Activated T-helper 17 cell treated with anti-CD3 and anti-CD28 coated beads, Interleukin-2, amount 50 U/mL, for 72 hours (primary cell): ENCODE measurements around the gene HIBCH. TPM values are rescaled to one million over a fixed set of nuclear protein-coding genes. Genes with fewer than 3 reads are reported as not detected.
"Not testable (repeated sequence)": the region's sequence is repeated elsewhere in the genome, so short reads cannot be mapped to it uniquely, and the experiment has no call there.

ENCODE experiments used
- ATAC-seq: fragments of 150-1000 bp; cut with Tn5 transposase; replicated peaks from 2 replicates; pipeline ENCODE4 v1.10.0; 2021; ENCODE audit warnings: mild to moderate bottlenecking, moderate library complexity
- H3K27ac Mint-ChIP-seq: one replicate; pipeline ENCODE4 v1.8.0; 2022; ENCODE audit warnings: mixed read lengths
- H3K27me3 Mint-ChIP-seq: one replicate; pipeline ENCODE4 v1.8.0; 2022; ENCODE audit warnings: mixed read lengths
- H3K36me3 Mint-ChIP-seq: one replicate; pipeline ENCODE4 v1.8.0; 2022; ENCODE audit warnings: low read depth, mild to moderate bottlenecking, mixed read lengths
- H3K4me1 Mint-ChIP-seq: one replicate; pipeline ENCODE4 v1.8.0; 2022; ENCODE audit warnings: mixed read lengths
- H3K4me3 Mint-ChIP-seq: one replicate; pipeline ENCODE4 v1.8.0; 2022; ENCODE audit warnings: mild to moderate bottlenecking, mixed read lengths
- H3K9me3 Mint-ChIP-seq: one replicate; pipeline ENCODE4 v1.8.0; 2022; ENCODE audit warnings: mixed read lengths
- total RNA-seq, 2 donors: library from RNA; stranded (reverse); gene quantifications; one replicate each; pipeline ENCODE4 v1.2.3, GENCODE V29; 2022

Gene HIBCH
- total RNA-seq, 2 donors from 2014 or later = 31.3 to 44.9 TPM

GRCh38 chr2:190167702-190168101, 151.9 kb downstream of the HIBCH start:
- H3K9me3 Mint-ChIP-seq = peaks cover 8% of the 10 kb centered on the region
- no peak overlapping the region for H3K4me3 Mint-ChIP-seq

DNA sequence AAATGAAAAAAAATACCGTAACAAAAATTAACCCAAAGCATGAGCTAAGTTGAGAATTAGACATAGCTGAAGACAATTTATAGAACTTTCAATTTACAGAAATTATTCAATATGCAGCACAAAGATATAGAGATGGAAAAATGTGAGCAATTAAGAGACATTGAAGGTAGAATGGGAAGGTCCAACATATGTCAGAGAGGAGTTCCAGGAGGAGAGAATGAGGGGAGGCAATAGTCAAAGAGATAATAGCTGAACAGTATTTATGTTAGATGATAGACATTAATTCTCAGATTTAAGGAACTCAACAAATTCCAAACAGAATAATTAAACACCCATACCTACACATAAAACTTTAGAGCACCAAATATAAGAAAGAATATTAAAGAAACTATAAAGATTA, 154.1 kb downstream of the HIBCH start:
- Mint-ChIP-seq H3K9me3 (peaks cover 8% of the 10 kb centered on the region), H3K36me3 (no peaks in the 10 kb centered on the region), H3K27ac (no peak overlapping the region), H3K4me3 (no peak overlapping the region), H3K4me1 (no peaks in the 10 kb centered on the region), H3K27me3 (no peaks in the 10 kb centered on the region)
- ATAC-seq = no peak

More at GRCh38 chr2:190167702-190168101, 151.9 kb downstream of the HIBCH start:
- Mint-ChIP-seq H3K4me1 (no peaks in the 10 kb centered on the region), H3K27ac (no peak overlapping the region), H3K27me3 (no peaks in the 10 kb centered on the region), H3K36me3 (no peaks in the 10 kb centered on the region)
- no peak for ATAC-seq

GRCh38 chr2:190162851-190163250, 156.8 kb downstream of the HIBCH start:
- ATAC-seq = no peak
- Mint-ChIP-seq H3K27me3 (no peaks in the 10 kb centered on the region), H3K27ac (no peak overlapping the region), H3K36me3 (no peaks in the 10 kb centered on the region), H3K9me3 (no peaks in the 10 kb centered on the region), H3K4me3 (no peak overlapping the region), H3K4me1 (no peaks in the 10 kb centered on the region)

GRCh38 chr2:190159453-190159852, 160.2 kb downstream of the HIBCH start:
- H3K4me1 Mint-ChIP-seq = no peaks in the 10 kb centered on the region
- no peak overlapping the region for H3K4me3 Mint-ChIP-seq
- H3K27me3 Mint-ChIP-seq = no peaks in the 10 kb centered on the region
- no peaks in the 10 kb centered on the region for H3K9me3 Mint-ChIP-seq
- no peak overlapping the region for H3K27ac Mint-ChIP-seq
- H3K36me3 Mint-ChIP-seq = no peaks in the 10 kb centered on the region
- ATAC-seq = no peak

- H3K4me1 Mint-ChIP-seq = no peaks in the 10 kb centered on the region
- H3K27me3 Mint-ChIP-seq = no peaks in the 10 kb centered on the region
- H3K36me3 Mint-ChIP-seq = no peaks in the 10 kb centered on the region
- no peaks in the 10 kb centered on the region for H3K9me3 Mint-ChIP-seq
- H3K27ac Mint-ChIP-seq = no peak overlapping the region
- no peak for ATAC-seq
- H3K4me3 Mint-ChIP-seq = no peak overlapping the region
These were observed 160.7 kb downstream of the HIBCH start for GRCh38 chr2:190158798-190159434.

DNA sequence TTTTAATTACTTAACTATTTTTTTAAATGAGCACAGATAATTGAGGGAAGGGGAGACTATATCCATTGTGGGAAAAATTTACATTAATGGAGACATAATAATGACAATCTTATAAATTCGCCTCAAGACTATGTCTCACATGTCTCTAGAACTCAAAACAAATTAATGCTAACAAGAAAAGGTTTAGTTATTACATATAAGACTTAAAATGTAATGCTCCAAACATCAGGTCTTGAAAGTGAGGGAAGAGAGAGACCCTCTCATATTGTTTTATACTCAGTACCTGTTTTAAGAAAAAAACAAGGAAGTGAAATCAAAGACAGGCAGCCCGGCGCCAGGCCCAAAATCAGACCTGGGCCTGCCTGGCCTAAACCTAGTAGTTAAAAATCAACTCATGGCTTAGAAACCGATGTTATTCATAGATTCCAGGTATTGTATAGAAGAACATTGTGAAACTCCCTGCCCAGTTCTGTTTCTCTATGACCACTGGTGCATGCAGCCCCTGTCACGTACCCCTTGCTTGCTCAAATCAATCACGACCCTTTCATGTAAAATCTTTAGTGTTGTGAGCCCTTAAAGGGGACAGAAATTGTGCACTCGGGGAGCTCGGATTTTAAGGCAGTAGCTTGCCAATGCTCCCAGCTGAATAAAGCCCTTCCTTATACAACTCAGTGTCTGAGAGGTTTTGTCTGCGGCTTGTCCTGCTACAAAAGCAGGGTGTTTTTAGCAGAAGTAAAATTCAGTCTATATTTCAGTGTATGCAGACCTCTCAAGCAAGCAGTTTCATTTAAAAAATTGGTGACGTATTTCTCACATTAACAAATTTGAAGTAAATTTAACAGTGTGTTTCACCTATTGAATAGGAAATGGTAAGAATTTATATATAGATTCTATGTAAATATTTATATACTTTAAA, 161.8 kb downstream of the HIBCH start:
- H3K4me1 Mint-ChIP-seq, H3K36me3 Mint-ChIP-seq: not testable (repeated sequence)

GRCh38 chr2:190156530-190157212, 163.0 kb downstream of the HIBCH start:
- H3K27me3 Mint-ChIP-seq = no peaks in the 10 kb centered on the region

More for the DNA sequence above, 161.8 kb downstream of the HIBCH start:
- not testable (repeated sequence) for ATAC-seq, H3K27me3 Mint-ChIP-seq, H3K4me3 Mint-ChIP-seq, H3K27ac Mint-ChIP-seq, H3K9me3 Mint-ChIP-seq

More at GRCh38 chr2:190156530-190157212, 163.0 kb downstream of the HIBCH start:
- Mint-ChIP-seq H3K4me3 (no peak overlapping the region), H3K27ac (no peak overlapping the region), H3K36me3 (no peaks in the 10 kb centered on the region), H3K9me3 (no peaks in the 10 kb centered on the region), H3K4me1 (no peaks in the 10 kb centered on the region)
- ATAC-seq = no peak

Other genes with a start within 250 kb of the HIBCH start
- gene INPP1, start 23.8 kb upstream of the HIBCH start, total RNA-seq = 10 to 100 TPM; 13.2 to 15.5 TPM
- 10 to 100 TPM; 33.5 to 41.5 TPM for gene MFSD6, start 88.5 kb upstream of the HIBCH start, total RNA-seq
- 10 to 100 TPM; 10.6 to 16.5 TPM for gene NEMP2, start 214.9 kb upstream of the HIBCH start, total RNA-seq